GM19397 (cell line): Measurements from ENCODE around the gene SMIM12.
A peak's percentile ranks its signal among the peaks of the same experiment; 100 is the strongest.

Experiments
- ATAC-seq: cut with Tn5 transposase; IDR thresholded peaks from one replicate; pipeline ENCODE4 v1.9.1; 2021; ENCODE audit warnings: mild to moderate bottlenecking, moderate library complexity; ENCODE audit not compliant: unreplicated experiment

The SMIM12 gene

GRCh38 chr1:34874296-34874952, 14.9 kb upstream of the SMIM12 start:
- ATAC-seq: no peak

GRCh38 chr1:34872133-34872503, 12.6 kb upstream of the SMIM12 start:
- ATAC-seq: no peak

GRCh38 chr1:34871443-34872132, 12.0 kb upstream of the SMIM12 start:
- no peak for ATAC-seq

- ATAC-seq: no peak
Measured at GRCh38 chr1:34870395-34870794, 10.8 kb upstream of the SMIM12 start.

- ATAC-seq: no peak
Measured at GRCh38 chr1:34869760-34870159, 10.2 kb upstream of the SMIM12 start.

GRCh38 chr1:34868230-34869049, 8.9 kb upstream of the SMIM12 start:
- ATAC-seq: no peak

GRCh38 chr1:34867415-34867814, 7.9 kb upstream of the SMIM12 start:
- no peak for ATAC-seq

- ATAC-seq: no peak
Measured at GRCh38 chr1:34866762-34867109, 7.2 kb upstream of the SMIM12 start.

GRCh38 chr1:34865981-34866761, 6.6 kb upstream of the SMIM12 start:
- peak; percentile 60 for ATAC-seq

GRCh38 chr1:34865573-34865972, 6.0 kb upstream of the SMIM12 start:
- peak; percentile 5 for ATAC-seq

GRCh38 chr1:34864759-34865158, 5.2 kb upstream of the SMIM12 start:
- no peak for ATAC-seq

- no peak for ATAC-seq
Measured at GRCh38 chr1:34863501-34863900, 4.0 kb upstream of the SMIM12 start.

- peak; percentile 18 for ATAC-seq
Measured at GRCh38 chr1:34858901-34859445, 576 bp downstream of the SMIM12 start.

GRCh38 chr1:34856697-34857096, 2.9 kb downstream of the SMIM12 start:
- no peak for ATAC-seq

- peak; percentile 95 for ATAC-seq
Measured at GRCh38 chr1:34852677-34853217, 6.8 kb downstream of the SMIM12 start.

GRCh38 chr1:34851431-34852105, 8.0 kb downstream of the SMIM12 start:
- ATAC-seq: no peak

GRCh38 chr1:34850382-34850781, 9.2 kb downstream of the SMIM12 start:
- no peak for ATAC-seq

GRCh38 chr1:34847094-34847493, 12.5 kb downstream of the SMIM12 start:
- ATAC-seq: no peak

- no peak for ATAC-seq
Measured at GRCh38 chr1:34846265-34846664, 13.3 kb downstream of the SMIM12 start.
